SU-DHL-6 (cell line): ENCODE data around the gene CYP8B1.

Experiments
- H2AFZ ChIP-seq: fragments of 200-600 bp; sonication (generic); 2 replicates; pipeline ENCODE4 v1.6.1; 2014; ENCODE audit warnings: low read depth, mild to moderate bottlenecking, moderate library complexity, mixed read lengths, antibody characterized with exemption, low read length; ENCODE audit not compliant: severe bottlenecking
- H3F3A ChIP-seq: fragments of 200-600 bp; shearing (Covaris generic); 2 replicates; pipeline ENCODE4 v1.6.0; 2016; ENCODE audit warnings: antibody characterized with exemption, mild to moderate bottlenecking; ENCODE audit not compliant: insufficient read depth
- H3K27ac ChIP-seq: fragments of 200-600 bp; sonication (generic); 2 replicates; pipeline ENCODE4 v1.5.1; 2016; ENCODE audit warnings: low read depth, mild to moderate bottlenecking, low read length, moderate library complexity, mixed read lengths
- H3K27me3 ChIP-seq: fragments of 200-600 bp; sonication (generic), shearing (Covaris generic); 2 replicates; pipeline ENCODE4 v1.6.0; 2014; ENCODE audit warnings: mild to moderate bottlenecking, low read length
- H3K36me3 ChIP-seq: fragments of 200-600 bp; sonication (generic); 2 replicates; pipeline ENCODE4 v1.6.1; 2014; ENCODE audit warnings: mild to moderate bottlenecking, low read length, mixed read lengths
- H3K4me2 ChIP-seq: fragments of 300-600, 200-600 bp; shearing (Covaris generic), sonication (generic); 2 replicates; pipeline ENCODE4 v1.6.0; 2014; ENCODE audit warnings: low read length, low read depth, mild to moderate bottlenecking; ENCODE audit not compliant: poor library complexity, severe bottlenecking
- H3K4me3 ChIP-seq: fragments of 200-600 bp; sonication (generic); 2 replicates; pipeline ENCODE4 v1.5.1; 2014; ENCODE audit warnings: antibody characterized with exemption, low read length, mild to moderate bottlenecking, mixed read lengths; ENCODE audit not compliant: insufficient read depth, poor library complexity, severe bottlenecking
- H3K79me2 ChIP-seq: fragments of 200-600 bp; sonication (generic); 2 replicates; pipeline ENCODE4 v1.6.1; 2014; ENCODE audit warnings: mild to moderate bottlenecking, low read length, moderate library complexity; ENCODE audit not compliant: insufficient read depth
- H3K9ac ChIP-seq: fragments of 200-600 bp; sonication (generic); 2 replicates; pipeline ENCODE4 v1.7.0; 2014; ENCODE audit warnings: mild to moderate bottlenecking, low read length
- H3K9me2 ChIP-seq: fragments of 200-600 bp; sonication (generic); replicated peaks from 2 replicates; pipeline ENCODE4 v1.6.1; 2014; ENCODE audit warnings: low read length; ENCODE audit not compliant: insufficient read depth
- H3K9me3 ChIP-seq: fragments of 200-600 bp; sonication (generic); 2 replicates; pipeline ENCODE4 v1.6.1; 2014; ENCODE audit warnings: low read length, mixed read lengths; ENCODE audit not compliant: insufficient read depth
- H4K20me1 ChIP-seq: fragments of 200-600 bp; sonication (generic); 2 replicates; pipeline ENCODE4 v1.6.1; 2014; ENCODE audit warnings: low read depth, mild to moderate bottlenecking, antibody characterized with exemption, low read length, moderate library complexity, mixed read lengths
- CTCF ChIP-seq: fragments of 200-600 bp; sonication (generic); IDR thresholded peaks from one replicate; pipeline ENCODE4 v1.5.1; 2017; ENCODE audit warnings: antibody characterized with exemption, mild to moderate bottlenecking, low read length, moderate library complexity; ENCODE audit not compliant: insufficient read depth, poor library complexity, severe bottlenecking
- EZH2phosphoT487 ChIP-seq: fragments of 200-600 bp; sonication (generic), shearing (Covaris generic); conservative IDR thresholded peaks from 2 replicates; pipeline ENCODE4 v1.6.1; 2018; ENCODE audit warnings: mild to moderate bottlenecking, antibody characterized with exemption, low read length, moderate library complexity, mixed read lengths

The CYP8B1 gene

GRCh38 chr3:42865256-42865655 lies 10.4 kb downstream of the CYP8B1 start:
- H3K9me2 ChIP-seq: no peaks in the 10 kb centered on the region
- no peaks in the 10 kb centered on the region for H3K36me3 ChIP-seq
- no peaks in the 10 kb centered on the region for H3K27me3 ChIP-seq
- no peaks in the 10 kb centered on the region for H3K9me3 ChIP-seq
- no peaks in the 10 kb centered on the region for H3F3A ChIP-seq
- no peak overlapping the region for H3K27ac ChIP-seq
- H4K20me1 ChIP-seq: no peaks in the 10 kb centered on the region
- H3K79me2 ChIP-seq: no peaks in the 10 kb centered on the region
- no peak overlapping the region for H2AFZ ChIP-seq
- no peak overlapping the region for H3K4me2 ChIP-seq
- H3K4me3 ChIP-seq: no peak overlapping the region
- no peak for TF ChIP-seq EZH2phosphoT487
- no peak overlapping the region for H3K9ac ChIP-seq

DNA sequence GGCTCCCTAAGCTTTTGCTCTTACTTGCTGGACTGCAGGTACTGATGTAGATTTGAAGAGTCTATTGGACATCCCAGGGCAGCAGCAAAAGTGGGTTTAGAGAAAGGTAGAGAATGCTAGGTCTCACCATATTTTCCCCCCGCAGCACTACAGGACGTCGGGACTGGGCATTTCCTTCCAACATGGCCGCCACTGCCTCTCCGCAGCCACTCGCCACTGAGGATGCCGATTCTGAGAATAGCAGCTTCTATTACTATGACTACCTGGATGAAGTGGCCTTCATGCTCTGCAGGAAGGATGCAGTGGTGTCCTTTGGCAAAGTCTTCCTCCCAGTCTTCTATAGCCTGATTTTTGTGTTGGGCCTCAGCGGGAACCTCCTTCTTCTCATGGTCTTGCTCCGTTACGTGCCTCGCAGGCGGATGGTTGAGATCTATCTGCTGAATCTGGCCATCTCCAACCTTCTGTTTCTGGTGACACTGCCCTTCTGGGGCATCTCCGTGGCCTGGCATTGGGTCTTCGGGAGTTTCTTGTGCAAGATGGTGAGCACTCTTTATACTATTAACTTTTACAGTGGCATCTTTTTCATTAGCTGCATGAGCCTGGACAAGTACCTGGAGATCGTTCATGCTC lies 11.2 kb downstream of the CYP8B1 start:
- H3F3A ChIP-seq: no peaks in the 10 kb centered on the region
- no peak overlapping the region for H2AFZ ChIP-seq
- no peak overlapping the region for H3K9ac ChIP-seq
- H3K4me3 ChIP-seq: no peak overlapping the region
- no peak for TF ChIP-seq EZH2phosphoT487
- no peak for TF ChIP-seq CTCF
- no peaks in the 10 kb centered on the region for H3K36me3 ChIP-seq
- H4K20me1 ChIP-seq: no peaks in the 10 kb centered on the region
- no peak overlapping the region for H3K4me2 ChIP-seq
- no peaks in the 10 kb centered on the region for H3K79me2 ChIP-seq
- no peaks in the 10 kb centered on the region for H3K9me3 ChIP-seq
- no peaks in the 10 kb centered on the region for H3K27me3 ChIP-seq
- no peaks in the 10 kb centered on the region for H3K9me2 ChIP-seq
- no peak overlapping the region for H3K27ac ChIP-seq

DNA sequence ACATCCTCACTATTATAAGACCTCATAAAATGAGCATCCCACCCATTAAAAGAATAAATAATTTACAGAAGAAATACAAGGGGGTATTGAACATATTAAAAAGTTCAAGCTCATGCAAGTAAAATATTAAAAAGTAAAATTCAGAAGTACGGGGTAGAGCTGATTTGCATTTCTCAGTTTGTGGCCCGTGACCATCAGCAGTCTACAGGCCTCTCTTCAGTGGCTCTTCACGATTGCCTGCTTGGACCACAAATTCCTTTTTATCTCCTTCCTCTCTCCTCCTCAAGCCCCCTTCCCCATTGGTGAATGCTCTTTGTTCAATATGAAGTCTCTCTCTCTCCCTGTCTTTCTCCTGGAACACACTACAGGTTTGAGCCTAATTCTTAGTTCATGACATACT lies 19.1 kb downstream of the CYP8B1 start:
- H3K27ac ChIP-seq: no peak overlapping the region
- H3K4me3 ChIP-seq: no peak overlapping the region
- no peaks in the 10 kb centered on the region for H3K36me3 ChIP-seq
- no peaks in the 10 kb centered on the region for H3K9me3 ChIP-seq
- no peaks in the 10 kb centered on the region for H3K9me2 ChIP-seq
- H3K27me3 ChIP-seq: no peaks in the 10 kb centered on the region
- H3F3A ChIP-seq: no peaks in the 10 kb centered on the region
- H2AFZ ChIP-seq: no peak overlapping the region
- H3K4me2 ChIP-seq: no peak overlapping the region
- TF ChIP-seq EZH2phosphoT487 (no peak), CTCF (no peak)
- H3K79me2 ChIP-seq: no peaks in the 10 kb centered on the region
- no peak overlapping the region for H3K9ac ChIP-seq
- no peaks in the 10 kb centered on the region for H4K20me1 ChIP-seq

DNA sequence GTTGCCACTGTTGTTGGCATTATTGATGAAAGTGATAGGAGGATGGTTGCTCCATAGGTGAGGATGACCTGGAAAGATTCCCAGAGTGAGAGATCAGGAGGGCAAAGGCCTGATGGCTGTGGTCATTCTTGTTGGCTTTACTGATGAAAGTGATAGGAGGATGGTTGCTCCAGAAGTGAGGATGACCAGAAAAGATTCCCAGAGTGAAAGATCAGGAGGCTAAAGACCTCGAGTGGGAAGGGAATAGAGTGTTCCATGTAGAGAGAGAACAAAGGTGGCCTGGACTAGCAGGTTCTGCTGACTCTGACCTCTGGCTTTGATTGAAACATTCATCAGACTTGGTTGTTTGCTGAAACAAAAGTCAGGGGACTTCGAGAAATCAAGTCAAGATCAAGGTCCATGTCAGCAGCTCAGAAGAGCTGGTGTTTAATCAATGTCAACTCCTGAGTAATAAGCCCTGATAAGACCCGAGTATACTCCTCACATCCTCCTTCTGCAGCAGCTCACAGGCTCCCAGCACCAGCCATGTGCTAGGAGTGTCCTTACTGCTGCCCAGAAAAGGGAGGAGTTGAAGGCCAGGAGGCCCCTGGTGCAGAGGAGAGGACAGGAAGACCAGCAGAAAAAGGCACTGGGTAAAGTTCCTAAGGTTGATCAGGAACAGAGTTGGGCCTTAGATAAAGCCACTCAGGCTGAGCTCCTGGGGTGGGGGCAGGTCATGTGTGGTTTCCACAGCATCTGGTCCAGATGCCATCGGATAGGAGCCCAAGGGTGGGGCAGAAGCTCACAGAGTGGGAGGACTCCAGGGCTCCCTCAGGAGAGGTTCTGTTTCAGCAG lies 19.9 kb downstream of the CYP8B1 start:
- no peak overlapping the region for H3K4me3 ChIP-seq
- no peak overlapping the region for H2AFZ ChIP-seq
- no peaks in the 10 kb centered on the region for H3K27me3 ChIP-seq
- TF ChIP-seq EZH2phosphoT487 (no peak), CTCF (no peak)
- H4K20me1 ChIP-seq: no peaks in the 10 kb centered on the region
- no peaks in the 10 kb centered on the region for H3F3A ChIP-seq
- no peaks in the 10 kb centered on the region for H3K9me2 ChIP-seq
- H3K9ac ChIP-seq: no peak overlapping the region
- H3K27ac ChIP-seq: no peak overlapping the region
- no peaks in the 10 kb centered on the region for H3K9me3 ChIP-seq
- H3K36me3 ChIP-seq: no peaks in the 10 kb centered on the region
- no peak overlapping the region for H3K4me2 ChIP-seq
- no peaks in the 10 kb centered on the region for H3K79me2 ChIP-seq
